HG03135 (cell line): ENCODE data around the gene SSPN.

Experiments used
- ATAC-seq: cut with Tn5 transposase; IDR thresholded peaks from one replicate; pipeline ENCODE4 v1.9.1; 2021; ENCODE audit warnings: mild to moderate bottlenecking, moderate library complexity; ENCODE audit not compliant: unreplicated experiment

Gene SSPN

DNA sequence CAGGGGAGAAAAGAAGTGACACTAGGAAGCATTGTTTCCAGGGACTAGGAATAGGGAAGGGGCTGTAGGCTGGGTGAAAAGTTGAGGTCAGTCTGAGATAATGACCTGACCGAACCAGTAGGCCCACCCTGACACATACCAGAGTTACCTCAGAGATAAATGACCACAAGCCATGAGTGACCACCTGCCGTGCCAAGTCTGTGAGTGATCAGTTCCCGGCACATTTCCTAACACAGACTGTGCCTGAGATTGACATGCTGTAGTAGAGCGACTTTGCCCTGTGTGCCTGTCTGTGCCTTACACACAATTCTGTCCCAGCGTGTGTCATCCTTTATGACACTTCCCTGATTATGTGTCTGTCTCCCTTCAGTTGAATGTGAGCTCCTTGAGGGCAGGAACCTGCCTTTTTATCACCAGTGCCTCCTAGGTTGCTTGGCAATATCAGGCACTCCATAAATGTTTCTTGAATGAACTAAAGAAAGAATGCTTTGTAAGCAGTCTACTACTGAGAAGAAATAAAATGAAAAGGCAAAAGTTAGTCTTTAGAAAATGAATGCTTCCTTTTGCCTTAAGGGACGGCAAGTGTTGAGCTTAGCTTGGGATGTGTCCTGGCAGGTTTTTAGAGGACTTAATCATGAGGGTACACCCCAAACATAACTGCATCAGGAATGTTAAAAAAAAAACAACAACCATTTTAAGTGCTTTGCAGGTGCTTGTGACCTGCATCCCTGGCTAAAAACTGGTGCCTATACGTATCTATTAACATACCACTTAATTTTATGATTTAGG is 9.6 kb upstream of the SSPN start:
- no peak for ATAC-seq

GRCh38 chr12:26187014-26187798 is 8.2 kb upstream of the SSPN start:
- no peak for ATAC-seq

DNA sequence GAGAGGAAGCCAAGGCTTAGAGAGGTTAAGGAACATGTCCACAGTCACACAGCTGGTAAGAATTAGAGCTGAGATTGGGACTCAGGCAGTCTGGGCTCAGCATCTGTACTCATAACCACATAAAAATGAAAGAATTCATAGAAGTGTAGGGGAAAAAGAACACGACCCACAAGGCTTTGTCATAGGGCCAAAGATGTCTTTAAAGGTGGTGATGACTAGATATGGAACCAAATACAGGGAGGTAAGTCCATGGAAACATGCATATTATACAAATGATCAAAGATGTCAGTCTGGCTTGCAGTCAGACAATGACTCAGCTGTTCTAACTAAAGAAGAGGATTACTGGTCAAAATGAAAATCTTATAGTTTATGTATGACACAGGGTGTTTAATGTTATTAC is 7.2 kb upstream of the SSPN start:
- ATAC-seq: no peak

- ATAC-seq: no peak
Observed at GRCh38 chr12:26188641-26189040, 6.7 kb upstream of the SSPN start.

DNA sequence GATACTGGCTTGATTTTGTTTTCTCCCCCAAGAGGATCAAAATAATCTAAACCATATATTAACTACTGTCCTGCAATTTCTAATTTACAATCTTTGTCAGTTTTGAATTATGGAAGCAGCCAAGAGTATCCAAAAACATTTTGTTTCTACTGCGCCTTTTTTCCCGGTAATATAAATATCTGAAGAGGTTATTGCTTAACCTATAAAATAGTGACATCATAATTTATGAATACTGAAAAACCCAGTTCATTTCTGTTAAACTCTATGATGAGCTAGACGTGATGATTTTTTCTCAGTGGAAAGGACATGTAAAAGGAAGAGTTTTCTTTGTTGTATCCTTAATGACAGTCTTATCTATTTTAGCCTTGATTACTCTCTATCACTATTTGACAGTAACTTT is 3.2 kb upstream of the SSPN start:
- no peak for ATAC-seq

DNA sequence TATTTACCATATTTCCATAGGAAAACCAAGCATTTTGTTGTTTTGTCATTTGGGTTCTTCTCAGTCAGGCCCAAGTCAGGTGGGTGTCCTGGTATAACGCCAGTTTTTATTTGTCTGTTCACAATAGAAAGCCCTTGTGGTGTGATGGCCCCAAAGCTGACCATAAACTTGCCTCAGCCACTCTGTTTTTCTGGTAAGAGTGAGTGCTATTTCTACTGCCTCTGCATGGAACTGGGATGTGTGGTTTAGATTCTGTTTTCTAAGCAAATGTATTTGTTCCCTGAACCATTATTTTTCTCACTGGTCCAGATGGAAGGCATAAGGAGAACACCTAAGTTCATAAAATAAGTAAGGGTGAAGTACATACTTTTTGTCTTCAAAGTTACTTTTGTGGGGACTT is 1.8 kb upstream of the SSPN start:
- no peak for ATAC-seq

DNA sequence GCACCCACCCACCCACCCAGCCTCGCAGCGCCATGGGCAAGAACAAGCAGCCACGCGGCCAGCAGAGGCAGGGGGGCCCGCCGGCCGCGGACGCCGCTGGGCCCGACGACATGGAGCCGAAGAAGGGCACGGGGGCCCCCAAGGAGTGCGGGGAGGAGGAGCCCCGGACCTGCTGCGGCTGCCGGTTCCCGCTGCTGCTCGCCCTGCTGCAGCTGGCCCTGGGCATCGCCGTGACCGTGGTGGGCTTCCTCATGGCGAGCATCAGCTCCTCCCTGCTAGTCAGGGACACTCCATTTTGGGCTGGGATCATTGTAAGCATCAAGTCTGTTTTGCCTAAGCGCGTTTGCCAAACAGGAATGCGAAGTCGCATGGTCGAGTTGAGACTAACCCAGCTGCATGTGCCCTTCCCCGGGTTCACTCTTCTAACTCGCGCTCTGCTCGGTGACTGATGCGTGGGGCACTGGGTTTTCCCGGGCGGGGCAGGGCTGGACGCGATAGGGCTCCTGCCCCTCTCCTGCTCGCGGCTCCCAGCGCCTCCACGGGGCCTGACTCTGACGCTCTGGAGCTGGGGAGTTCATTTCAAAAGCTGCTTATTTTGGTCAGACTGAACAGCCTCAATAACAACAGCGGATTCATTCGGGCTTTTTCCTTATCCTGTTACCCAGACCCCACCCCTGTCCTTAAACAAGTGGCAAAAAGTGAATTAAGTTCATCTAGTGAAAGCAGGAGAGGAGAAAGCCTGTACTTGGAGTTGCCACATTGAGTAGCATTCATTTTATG is 458 bp downstream of the SSPN start:
- ATAC-seq: no peak

- no peak for ATAC-seq
Observed at GRCh38 chr12:26196421-26196716, 996 bp downstream of the SSPN start.

- ATAC-seq: no peak
Observed at GRCh38 chr12:26197832-26198231, 2.5 kb downstream of the SSPN start.

DNA sequence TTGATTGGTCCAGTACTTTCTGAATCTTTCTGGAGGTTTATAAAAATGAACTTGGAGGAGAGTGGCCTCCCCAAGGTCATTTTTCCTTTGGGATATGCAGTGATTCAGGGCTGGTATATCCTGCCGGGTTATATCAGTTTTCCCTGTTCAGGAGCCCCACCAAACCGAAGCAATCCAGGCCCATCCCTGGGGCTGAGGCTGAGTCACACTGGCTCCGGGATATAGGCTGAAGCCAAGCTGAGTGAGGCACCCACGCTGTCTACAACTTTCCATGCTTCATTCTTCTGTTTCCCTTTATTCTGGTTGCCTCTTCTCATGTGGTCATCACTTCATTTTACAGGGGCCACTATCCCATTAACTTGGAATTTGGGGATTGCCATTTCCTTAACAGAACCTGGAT is 3.4 kb downstream of the SSPN start:
- no peak for ATAC-seq

- no peak for ATAC-seq
Observed at GRCh38 chr12:26203167-26203780, 7.9 kb downstream of the SSPN start.

DNA sequence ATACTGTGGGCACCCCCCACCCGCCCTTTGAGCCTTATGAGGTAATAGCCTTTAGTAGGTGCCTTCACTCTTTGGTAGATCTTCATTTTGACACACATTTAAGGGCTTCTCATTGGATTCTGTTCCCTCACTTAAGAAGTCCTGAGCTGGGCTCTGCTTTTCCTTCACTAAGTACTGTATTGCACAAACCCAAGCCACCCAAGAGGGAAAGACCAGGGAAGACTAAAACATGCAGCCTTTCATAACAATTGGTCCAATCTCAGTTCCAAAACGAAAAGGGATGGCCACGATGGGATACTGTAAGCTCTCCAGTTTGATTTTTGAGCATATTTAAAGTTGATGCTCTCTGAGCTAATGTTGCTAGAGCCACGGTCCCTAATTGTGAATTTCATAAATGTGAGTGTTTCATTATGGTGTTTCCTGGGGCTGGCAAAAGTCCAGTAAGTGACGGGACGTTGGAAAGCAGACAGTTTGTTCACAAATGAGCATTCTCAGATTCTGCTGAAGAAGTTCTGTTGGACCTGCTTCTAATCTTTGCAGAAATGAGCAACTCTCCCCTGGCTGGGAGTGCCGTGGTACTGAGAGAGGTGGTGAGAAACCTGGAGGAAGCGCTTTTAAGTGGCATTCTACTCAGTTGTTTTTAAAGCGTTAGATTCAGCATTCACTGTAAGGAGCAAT is 9.4 kb downstream of the SSPN start:
- ATAC-seq: no peak

- no peak for ATAC-seq
Observed at GRCh38 chr12:26205298-26205697, 9.9 kb downstream of the SSPN start.

GRCh38 chr12:26205941-26206340 is 10.6 kb downstream of the SSPN start:
- ATAC-seq: no peak

DNA sequence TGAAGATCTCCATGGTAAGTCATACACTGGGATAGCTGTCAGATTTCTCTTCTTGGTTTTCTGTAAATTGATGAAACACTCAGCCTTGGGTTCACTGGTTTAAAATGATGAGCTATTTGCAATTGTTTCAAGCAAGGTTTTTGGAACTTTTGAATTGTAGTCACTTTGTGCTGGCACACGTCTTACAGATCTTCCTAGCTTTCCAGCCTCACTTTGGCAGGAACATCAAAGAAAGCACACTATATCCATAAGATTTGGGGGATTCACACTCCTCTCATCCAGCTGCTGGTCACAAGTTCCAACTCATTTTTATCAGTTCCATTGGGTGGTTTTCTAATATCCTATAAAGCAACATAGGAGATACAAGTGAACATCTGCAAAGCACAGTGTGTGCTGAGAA is 16.0 kb downstream of the SSPN start:
- ATAC-seq: no peak

GRCh38 chr12:26212396-26212795 is 17.0 kb downstream of the SSPN start:
- ATAC-seq: no peak

DNA sequence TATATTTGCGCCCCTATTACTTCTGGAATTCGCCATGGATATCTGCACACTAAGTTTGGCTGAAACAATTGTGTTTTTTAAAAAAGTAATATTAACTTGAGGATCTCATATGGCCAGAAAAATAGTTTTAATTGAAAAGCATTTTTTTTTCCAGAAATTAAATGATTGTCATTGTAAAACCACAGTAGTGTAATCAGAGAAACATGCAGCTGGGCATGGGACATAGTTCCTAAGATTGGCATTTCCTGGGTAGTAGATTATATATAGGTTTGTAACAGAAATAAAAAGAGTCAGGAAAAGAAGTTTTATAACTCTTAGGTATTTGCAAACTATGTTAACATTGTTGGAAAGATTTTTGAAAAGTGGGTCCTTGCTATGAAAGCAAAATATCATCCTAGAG is 17.6 kb downstream of the SSPN start:
- no peak for ATAC-seq

DNA sequence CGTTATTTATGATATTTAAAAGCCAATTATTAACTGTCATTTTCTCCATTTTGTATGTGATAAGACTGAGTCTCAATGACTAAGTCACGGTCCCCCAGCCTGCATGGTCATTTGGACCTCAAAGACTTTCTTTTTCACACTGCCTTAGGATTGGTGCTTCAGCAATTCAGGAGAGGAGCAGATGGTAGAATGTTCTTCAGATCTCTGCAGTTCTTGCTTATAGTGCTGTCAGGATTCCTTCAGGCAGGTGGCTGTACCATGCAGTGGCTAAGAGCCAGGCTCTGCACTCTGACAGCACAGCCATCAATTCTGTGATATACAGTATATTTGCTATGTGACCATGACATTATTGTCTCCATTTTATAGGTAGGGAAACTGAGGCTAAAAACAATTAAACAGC is 18.7 kb downstream of the SSPN start:
- ATAC-seq: no peak

DNA sequence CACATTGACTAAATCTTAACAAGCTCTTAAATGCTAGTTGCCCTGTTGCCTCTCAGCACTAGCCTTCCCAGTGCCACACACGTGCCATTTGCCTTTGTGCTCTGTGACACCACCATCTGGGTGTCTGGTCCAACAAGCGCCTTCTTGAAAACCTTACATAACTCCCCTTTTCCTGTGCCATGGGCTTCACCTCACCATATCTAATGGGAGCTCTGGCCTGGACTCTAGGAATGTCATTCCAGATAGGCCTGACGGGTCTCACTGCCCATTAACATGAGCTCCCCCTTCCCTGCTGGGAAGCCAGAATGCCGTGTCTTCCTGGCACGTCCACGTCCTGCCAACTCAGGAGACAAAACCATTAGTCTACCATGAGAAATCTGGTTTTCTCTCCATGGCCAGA is 24.4 kb downstream of the SSPN start:
- no peak for ATAC-seq

- no peak for ATAC-seq
Observed at GRCh38 chr12:26224657-26225056, 29.3 kb downstream of the SSPN start.

GRCh38 chr12:26226122-26226521 is 30.7 kb downstream of the SSPN start:
- ATAC-seq: no peak
